GM12878 (cell line): Measurements from ENCODE around the gene TMEM212.

Source experiments
- ASH2L ChIP-seq: fragments of 300-600, 200-600 bp; sonication (generic); IDR thresholded peaks from 2 replicates; pipeline ENCODE4 v1.6.1; 2017; ENCODE audit warnings: low read depth, mild to moderate bottlenecking, borderline replicate concordance
- BCLAF1 ChIP-seq: fragments of 450-650 bp; IDR thresholded peaks from 2 replicates; pipeline ENCODE4 v1.6.1; 2017; ENCODE audit warnings: antibody characterized with exemption, mild to moderate bottlenecking, moderate library complexity
- CTCF ChIP-seq, 3 experiments: IDR thresholded peaks in 2 of 3; conservative IDR thresholded peaks in 1 of 3; 2 replicates each; pipeline ENCODE4 v1.5.1; 2011; ENCODE audit warnings: low read depth in 3 of 3, low read length in 3 of 3, mild to moderate bottlenecking in 3 of 3, control low read depth in 2 of 3, moderate library complexity in 2 of 3, inconsistent platforms in 1 of 3, mixed read lengths in 1 of 3; ENCODE audit not compliant: control insufficient read depth in 2 of 3, insufficient read depth in 1 of 3; ENCODE audit errors: extremely low read depth in 1 of 3
- EP300 ChIP-seq, 2 experiments: fragments of 150-350 bp in 1 of 2; IDR thresholded peaks; 2 replicates each; pipeline ENCODE4 v1.6.1; 2011 to 2012; ENCODE audit warnings: low read depth in 2 of 2, low read length in 2 of 2, borderline replicate concordance in 1 of 2, improper control_type of control experiment in 1 of 2, inconsistent platforms in 1 of 2; ENCODE audit not compliant: control insufficient read depth in 1 of 2
- EZH2 ChIP-seq: IDR thresholded peaks from 2 replicates; pipeline ENCODE4 v1.6.1; 2012; ENCODE audit warnings: low read depth, mild to moderate bottlenecking, control low read depth, inconsistent platforms, low read length, borderline replicate concordance; ENCODE audit not compliant: control insufficient read depth
- FOXK2 ChIP-seq: fragments of 450-650 bp; IDR thresholded peaks from 2 replicates; pipeline ENCODE4 v1.6.1; 2017; ENCODE audit warnings: mild to moderate bottlenecking, moderate library complexity
- POU2F2 ChIP-seq: IDR thresholded peaks from 3 replicates; pipeline ENCODE4 v1.6.1; 2011; ENCODE audit warnings: low read depth, mild to moderate bottlenecking, low read length, borderline replicate concordance
- ZNF217 ChIP-seq: fragments of 450-650 bp; IDR thresholded peaks from 2 replicates; pipeline ENCODE4 v1.6.1; 2017; ENCODE audit warnings: antibody characterized with exemption, mild to moderate bottlenecking
- ZZZ3 ChIP-seq: IDR thresholded peaks from 2 replicates; pipeline ENCODE4 v1.6.1; 2011; ENCODE audit warnings: low read depth; ENCODE audit not compliant: control insufficient read depth, insufficient read length

DNA sequence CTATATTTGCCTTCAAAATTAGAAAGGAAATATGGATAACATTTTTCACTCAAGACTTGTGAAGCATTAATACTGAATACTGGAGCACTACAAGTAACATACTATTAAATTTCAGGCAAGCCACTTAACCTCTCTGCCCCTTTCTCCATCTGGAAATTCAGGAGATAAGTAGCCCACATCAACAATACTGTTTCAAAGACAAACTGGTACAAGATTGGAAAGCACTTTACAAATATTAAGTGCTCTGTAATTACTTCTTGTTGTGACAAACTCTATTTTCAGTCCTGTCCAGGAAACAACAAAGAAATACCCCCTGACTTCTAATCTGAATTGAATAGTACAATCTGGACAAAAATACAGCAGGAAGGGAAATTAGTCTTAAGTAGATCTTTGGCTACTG lies 49.3 kb downstream of the TMEM212 start:
- TF ChIP-seq CTCF (IDR thresholded peaks at IDR 0.05 in 2 of 3, conservative IDR thresholded peaks at IDR 0.05 in 1 of 3; ENCODE audit: control insufficient read depth in 2 of 3, extremely low read depth in 1 of 3, insufficient read depth in 1 of 3, low read depth in 3 of 3, low read length in 3 of 3): no peak
- TF ChIP-seq BCLAF1: no peak
- no peak for TF ChIP-seq EZH2
- no peak for TF ChIP-seq ASH2L
- no peak for TF ChIP-seq FOXK2
- TF ChIP-seq ZZZ3: no peak
- TF ChIP-seq POU2F2: no peak
- no peak for TF ChIP-seq ZNF217
- TF ChIP-seq EP300 (IDR thresholded peaks at IDR 0.05; ENCODE audit: borderline replicate concordance in 1 of 2, control insufficient read depth in 1 of 2, low read depth in 2 of 2, low read length in 2 of 2): no peak
